Renal cortex interstitium (tissue), 11 donors: Measurements from ENCODE around the gene KAZN. TPM values are rescaled to one million over a fixed set of nuclear protein-coding genes. Genes with fewer than 3 reads are reported as not detected.
A peak's percentile ranks its signal among the peaks of the same experiment; 100 is the strongest.
"Not testable (repeated sequence)": the region's sequence is repeated elsewhere in the genome, so short reads cannot be mapped to it uniquely, and the experiment has no call there.

ENCODE experiments used
- DNase-seq, 11 donors: peaks; one replicate each; pipeline ENCODE4 v3.0.0-alpha.2; 2013; ENCODE audit warnings: low read depth in 9 of 11, low spot score in 4 of 11; ENCODE audit errors: extremely low read depth in 1 of 11
- polyA plus RNA-seq, 3 donors: library from polyadenylated mRNA; unstranded; fragments of 120-200 nt; gene quantifications; one replicate each; pipeline ENCODE4 v1.2.1, GENCODE V29; 2013; ENCODE audit not compliant: insufficient read length in 3 of 3

The KAZN gene
- polyA plus RNA-seq, 3 donors = 32.3 to 43.3 (median 34.6) TPM

- DNase-seq = no peak
Observed at GRCh38 chr1:14577261-14577660, 21.2 kb upstream of the KAZN start.

GRCh38 chr1:14578156-14578555 lies 20.3 kb upstream of the KAZN start:
- DNase-seq = no peak

GRCh38 chr1:14580295-14580694 lies 18.2 kb upstream of the KAZN start:
- DNase-seq = not testable (repeated sequence)

- no peak for DNase-seq
Observed at GRCh38 chr1:14580986-14581385, 17.5 kb upstream of the KAZN start.

DNA sequence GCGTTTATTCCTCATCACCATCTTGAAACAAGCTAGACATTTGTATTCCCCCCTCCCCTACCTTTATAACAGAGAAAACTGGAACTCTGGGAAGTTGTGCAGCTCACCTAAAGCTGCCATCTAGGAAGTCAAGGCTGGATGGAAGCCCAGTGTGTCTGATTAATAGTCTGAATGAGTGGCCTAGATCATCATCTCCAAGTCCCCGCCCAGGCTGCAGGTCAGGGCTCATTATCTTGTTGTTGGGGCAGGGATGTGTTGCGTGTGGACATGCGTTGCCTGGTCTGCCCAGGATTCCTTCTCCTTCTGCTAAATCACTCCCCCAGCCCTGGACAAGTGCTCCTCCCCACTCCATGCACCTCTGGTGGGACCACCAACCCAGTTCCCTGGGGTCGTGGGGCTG lies 14.7 kb upstream of the KAZN start:
- no peak for DNase-seq

GRCh38 chr1:14585728-14586127 lies 12.8 kb upstream of the KAZN start:
- no peak for DNase-seq

- DNase-seq = no peak
Observed at GRCh38 chr1:14590411-14591180, 7.9 kb upstream of the KAZN start.

- no peak for DNase-seq
Observed at GRCh38 chr1:14591600-14591999, 6.9 kb upstream of the KAZN start.

DNA sequence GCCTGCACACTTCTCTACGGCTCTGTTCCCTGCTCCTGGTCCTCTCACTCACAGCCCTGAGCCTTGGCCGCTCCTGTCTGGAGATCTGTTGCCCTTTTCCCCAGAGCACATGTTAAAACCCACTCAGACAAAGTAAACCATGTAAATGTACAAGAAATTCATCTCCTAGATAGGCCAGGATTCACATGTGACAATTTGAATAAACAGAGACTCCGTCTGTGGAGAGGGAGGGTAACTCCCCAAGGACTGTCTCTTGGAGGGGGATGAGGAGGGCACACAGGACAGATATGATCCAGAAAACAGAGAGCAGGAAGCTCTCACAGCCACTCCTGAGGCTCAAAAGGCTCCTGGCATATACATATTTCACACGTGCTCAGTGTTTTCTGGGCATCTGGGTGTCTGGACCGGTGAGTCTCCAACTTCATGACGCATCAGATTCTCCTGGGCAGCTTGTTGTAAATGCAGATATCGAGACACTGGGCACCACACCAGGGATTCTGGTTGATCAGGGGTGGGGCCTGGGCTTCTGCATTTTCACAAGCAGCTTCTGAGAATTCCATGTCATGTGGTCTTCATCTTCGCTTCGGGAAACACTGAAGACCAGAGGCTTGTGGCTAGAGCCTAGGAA lies 6.4 kb upstream of the KAZN start:
- no peak for DNase-seq

DNA sequence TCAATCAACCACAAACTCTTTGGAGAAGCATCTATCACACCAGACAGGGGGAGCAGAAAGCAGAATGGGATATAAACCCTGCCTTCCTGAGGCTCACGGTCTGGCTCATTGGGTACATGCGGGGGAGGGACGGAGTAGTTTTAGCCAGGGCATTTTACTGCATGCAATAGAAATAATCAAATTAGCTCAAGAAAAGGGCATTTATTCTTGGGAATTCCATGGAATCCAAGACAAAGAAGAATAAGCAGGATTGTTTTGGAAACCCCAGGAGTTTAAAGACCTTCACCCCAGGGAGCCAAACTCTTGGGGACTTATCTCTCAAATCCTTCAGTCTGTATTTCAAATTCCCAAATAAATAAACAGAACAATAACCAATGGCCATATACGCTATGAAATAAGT lies 5.2 kb upstream of the KAZN start:
- DNase-seq = no peak

GRCh38 chr1:14594045-14594444 lies 4.4 kb upstream of the KAZN start:
- no peak for DNase-seq

DNA sequence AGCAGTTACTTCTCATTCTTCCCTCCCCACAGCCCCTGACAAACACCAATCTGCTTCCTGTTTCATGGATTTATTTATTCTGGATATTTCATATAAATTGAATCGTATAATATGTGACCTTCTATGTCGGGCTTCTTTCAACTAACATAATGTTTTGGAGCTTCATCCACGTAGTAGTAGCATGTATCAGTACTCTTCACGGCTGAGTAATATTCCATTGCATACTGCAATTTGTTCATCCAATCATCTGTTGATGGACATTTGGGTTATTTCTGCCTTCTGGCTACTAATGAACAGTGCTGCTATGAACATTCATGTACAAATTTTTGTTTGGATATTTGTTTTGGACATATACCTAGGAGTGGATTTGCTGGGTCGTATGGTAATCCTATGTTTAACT lies 1.9 kb upstream of the KAZN start:
- no peak for DNase-seq

DNA sequence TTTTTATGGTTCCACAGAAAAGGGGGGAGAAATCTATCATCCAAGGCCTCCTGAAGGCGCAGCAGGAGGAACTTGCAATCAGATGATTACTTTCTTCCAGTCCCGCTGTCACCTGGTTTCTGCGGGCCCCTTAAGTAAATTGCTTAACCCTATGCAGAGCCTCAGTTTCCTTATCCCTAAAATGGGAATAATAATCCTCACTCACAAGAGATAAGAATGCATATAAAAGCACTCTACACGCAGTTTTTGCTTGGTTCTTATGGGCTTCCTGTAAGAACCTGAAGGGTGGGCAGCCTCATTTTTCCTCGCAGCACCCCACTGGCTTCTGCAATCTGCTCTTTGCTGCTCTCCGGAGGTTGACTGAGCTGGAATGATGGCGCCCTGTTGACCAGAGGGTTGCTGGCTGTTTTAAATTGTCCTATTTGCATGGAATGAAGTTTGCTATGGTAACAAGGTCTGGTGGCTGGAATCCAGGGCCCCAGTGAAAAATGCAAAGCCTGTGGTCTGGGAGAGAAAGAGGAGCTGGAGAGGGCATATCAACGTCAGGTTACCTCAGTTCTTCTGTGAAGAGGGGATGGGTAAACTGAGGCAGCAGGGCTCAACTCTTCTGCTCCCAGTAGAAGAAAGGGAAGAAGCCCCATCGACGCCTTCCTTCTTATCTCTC lies 1.0 kb upstream of the KAZN start:
- peak in 5 of 11 donors; percentile 33 to 59 (median 51) for DNase-seq

- DNase-seq = peak in 1 of 11 donors; percentile 41
Observed at GRCh38 chr1:14598007-14598497, 433 bp upstream of the KAZN start.

DNA sequence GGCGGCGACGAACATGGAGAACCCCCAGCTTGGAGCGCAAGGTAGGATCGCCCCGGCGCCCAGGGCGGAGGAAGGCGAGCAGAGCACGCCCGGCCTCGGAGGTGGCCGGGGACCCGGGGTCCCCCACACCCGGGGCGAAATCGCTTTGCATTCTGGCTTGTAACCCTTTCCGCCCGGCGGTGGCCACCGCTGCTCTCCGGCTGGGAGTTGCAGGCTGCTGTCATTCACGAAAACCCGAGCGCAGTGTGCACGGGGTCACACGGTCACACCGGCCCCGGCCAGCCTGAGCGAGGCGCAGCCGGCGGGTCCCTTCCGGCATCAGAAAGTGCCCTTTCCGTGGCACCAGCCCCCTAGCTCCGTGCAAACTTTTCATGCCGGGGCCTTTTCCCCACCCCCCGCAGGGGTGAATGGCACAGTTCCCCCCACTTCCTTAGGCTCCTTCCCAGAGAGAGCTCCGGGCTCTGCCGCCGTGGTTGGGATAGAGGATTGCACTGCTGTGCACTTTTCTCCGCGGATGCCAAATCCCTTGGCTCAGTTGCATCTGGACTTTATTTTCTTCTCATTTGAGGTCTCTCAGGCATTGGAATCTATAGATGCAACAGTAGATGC lies 802 bp downstream of the KAZN start:
- DNase-seq = peak in 1 of 11 donors; percentile 29

GRCh38 chr1:14599800-14600199 lies 1.3 kb downstream of the KAZN start:
- DNase-seq = no peak

GRCh38 chr1:14600405-14601112 lies 2.1 kb downstream of the KAZN start:
- DNase-seq = no peak

GRCh38 chr1:14602136-14602535 lies 3.7 kb downstream of the KAZN start:
- peak in 2 of 11 donors; percentile 37 to 56 for DNase-seq

- no peak for DNase-seq
Observed at GRCh38 chr1:14603645-14604044, 5.2 kb downstream of the KAZN start.
